Activated B cell treated with CpG ODN at 0.5 μM for 24 hours (primary cell): ENCODE measurements around the gene CLP1. TPM values are rescaled to one million over a fixed set of nuclear protein-coding genes. Genes with fewer than 3 reads are reported as not detected.
A peak's percentile ranks its signal among the peaks of the same experiment; 100 is the strongest.

Source experiments
- ATAC-seq: fragments of 200-7000 bp; cut with Tn5 transposase; one replicate; pipeline ENCODE4 v1.10.0; 2021; ENCODE audit warnings: low read depth, mild to moderate bottlenecking, moderate library complexity
- CTCF ChIA-PET: fragments of 350-600 bp; sonication (Branson Sonifier 250); formaldehyde crosslinking; loops from one replicate; lab custom pipeline; 2021; ENCODE audit warnings: antibody characterized with exemption; lab: Charles Lee
- POLR2A ChIA-PET: fragments of 350-600 bp; sonication (Branson Sonifier 250); formaldehyde crosslinking; loops from one replicate; lab custom pipeline; 2021; ENCODE audit warnings: antibody characterized with exemption; lab: Charles Lee
- DNase-seq: peaks from one replicate; pipeline ENCODE4 v3.0.0; 2022
- H3K27ac Mint-ChIP-seq: one replicate; pipeline ENCODE4 v1.8.0; 2020; ENCODE audit warnings: mixed read lengths
- H3K27me3 Mint-ChIP-seq: one replicate; pipeline ENCODE4 v1.8.0; 2021; ENCODE audit warnings: mixed read lengths
- H3K36me3 Mint-ChIP-seq: one replicate; pipeline ENCODE4 v1.8.0; 2021; ENCODE audit warnings: low read depth, mixed read lengths
- H3K4me1 Mint-ChIP-seq: one replicate; pipeline ENCODE4 v1.8.0; 2021; ENCODE audit warnings: mixed read lengths
- H3K4me3 Mint-ChIP-seq: one replicate; pipeline ENCODE4 v1.8.0; 2020; ENCODE audit warnings: mild to moderate bottlenecking, mixed read lengths
- H3K9me3 Mint-ChIP-seq: one replicate; pipeline ENCODE4 v1.8.0; 2020; ENCODE audit warnings: mixed read lengths
- intact Hi-C: fragments of 100-400 bp; cut with micrococcal nuclease; formaldehyde crosslinking; loops from one replicate; pipeline ENCODE4 v1.15.1; 2024
- total RNA-seq: library from RNA; stranded (reverse); gene quantifications from 2 replicates; pipeline ENCODE4 v1.2.3, GENCODE V29; 2022
- TF ChIP-seq, protein P1 (sequence below): fragments of 200-600 bp; IDR thresholded peaks from one replicate; pipeline ENCODE4 v1.8.0; 2022; ENCODE audit warnings: antibody characterized with exemption, mild to moderate bottlenecking

The CLP1 gene
- total RNA-seq, 1 donor from 2014 or later: 20.4 TPM

GRCh38 chr11:57667117-57667735 lies 9.7 kb downstream of the CLP1 start:
- DNase-seq: peak; percentile 73
- ChIA-PET CTCF (interaction anchor here (0.9 to 1.7 kb wide), 4 partner anchors 9 to 321 kb away, joined by 3 to 8 read pairs (median 4); no protein-coding TSS in a partner anchor), POLR2A (interaction anchor here (0.7 to 2.7 kb wide), 12 partner anchors 9 to 911 kb away, joined by 3 to 16 read pairs (median 5); partner anchors contain the start of genes CLP1, MED19, SELENOH and SSRP1)
- peak overlapping the region; percentile 89 for H3K4me3 Mint-ChIP-seq
- H3K4me1 Mint-ChIP-seq: peaks cover 48% of the 10 kb centered on the region
- TF ChIP-seq, protein P1, sequence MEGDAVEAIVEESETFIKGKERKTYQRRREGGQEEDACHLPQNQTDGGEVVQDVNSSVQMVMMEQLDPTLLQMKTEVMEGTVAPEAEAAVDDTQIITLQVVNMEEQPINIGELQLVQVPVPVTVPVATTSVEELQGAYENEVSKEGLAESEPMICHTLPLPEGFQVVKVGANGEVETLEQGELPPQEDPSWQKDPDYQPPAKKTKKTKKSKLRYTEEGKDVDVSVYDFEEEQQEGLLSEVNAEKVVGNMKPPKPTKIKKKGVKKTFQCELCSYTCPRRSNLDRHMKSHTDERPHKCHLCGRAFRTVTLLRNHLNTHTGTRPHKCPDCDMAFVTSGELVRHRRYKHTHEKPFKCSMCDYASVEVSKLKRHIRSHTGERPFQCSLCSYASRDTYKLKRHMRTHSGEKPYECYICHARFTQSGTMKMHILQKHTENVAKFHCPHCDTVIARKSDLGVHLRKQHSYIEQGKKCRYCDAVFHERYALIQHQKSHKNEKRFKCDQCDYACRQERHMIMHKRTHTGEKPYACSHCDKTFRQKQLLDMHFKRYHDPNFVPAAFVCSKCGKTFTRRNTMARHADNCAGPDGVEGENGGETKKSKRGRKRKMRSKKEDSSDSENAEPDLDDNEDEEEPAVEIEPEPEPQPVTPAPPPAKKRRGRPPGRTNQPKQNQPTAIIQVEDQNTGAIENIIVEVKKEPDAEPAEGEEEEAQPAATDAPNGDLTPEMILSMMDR: no peak
- peak overlapping the region; percentile 99 for H3K27ac Mint-ChIP-seq
- H3K36me3 Mint-ChIP-seq: peaks cover 36% of the 10 kb centered on the region
- H3K27me3 Mint-ChIP-seq: no peaks in the 10 kb centered on the region
- intact Hi-C loops: loop anchor here (1.0 to 10.0 kb wide), 12 partner anchors 10 to 1888 kb away; partner anchors contain the start of genes CLP1, FAM111A, MED19 and SELENOH
- H3K9me3 Mint-ChIP-seq: no peaks in the 10 kb centered on the region
- peak; percentile 74 for ATAC-seq

- Mint-ChIP-seq H3K36me3 (peaks cover 36% of the 10 kb centered on the region), H3K27me3 (no peaks in the 10 kb centered on the region), H3K27ac (peak within 1 kb of the TSS; percentile 99), H3K4me3 (peak within 1 kb of the TSS; percentile 89), H3K9me3 (no peaks in the 10 kb centered on the region), H3K4me1 (peaks cover 49% of the 10 kb centered on the region)
- intact Hi-C loops: loop anchor here (1.0 to 10.0 kb wide), 13 partner anchors 11 to 1887 kb away; partner anchors contain the start of genes CLP1, FAM111A, MED19 and SELENOH
- ChIA-PET CTCF (interaction anchor here (1.0 to 1.7 kb wide), 2 partner anchors 23 to 132 kb away, joined by 3 to 8 read pairs; no protein-coding TSS in a partner anchor), POLR2A (interaction anchor here (0.7 to 2.7 kb wide), 11 partner anchors 10 to 333 kb away, joined by 3 to 16 read pairs (median 6); partner anchors contain the start of genes CLP1, MED19, SELENOH and SSRP1)
- DNase-seq (peak; percentile 97), ATAC-seq (peak; percentile 80)
- TF ChIP-seq, protein P1: no peak
These were observed 10.3 kb downstream of the CLP1 start, which contains the start of gene ZDHHC5 for GRCh38 chr11:57667736-57668433. Gene ZDHHC5, plus strand, starts transcription at chr11:57668114. Its CDS starts 4,977 bp downstream, at chr11:57673091.

GRCh38 chr11:57668434-57668782 lies 10.8 kb downstream of the CLP1 start:
- CTCF ChIA-PET: interaction anchor here (1.0 kb wide), 1 partner anchor 132 kb away, joined by 3 read pairs; no protein-coding TSS in a partner anchor
- Mint-ChIP-seq H3K27ac (peak overlapping the region; percentile 99), H3K27me3 (no peaks in the 10 kb centered on the region), H3K4me3 (peak overlapping the region; percentile 89), H3K4me1 (peaks cover 51% of the 10 kb centered on the region), H3K9me3 (no peaks in the 10 kb centered on the region), H3K36me3 (peaks cover 41% of the 10 kb centered on the region)
- intact Hi-C loops: loop anchor here (2.0 to 10.0 kb wide), 2 partner anchors 14 to 1886 kb away; no protein-coding TSS in a partner anchor
- peak; percentile 3 for ATAC-seq
- POLR2A ChIA-PET: interaction anchor here (1.0 to 2.7 kb wide), 8 partner anchors 11 to 333 kb away, joined by 3 to 16 read pairs (median 6); partner anchors contain the start of genes CLP1, MED19, SELENOH and SSRP1
- no peak for DNase-seq
- TF ChIP-seq, protein P1: no peak

DNA sequence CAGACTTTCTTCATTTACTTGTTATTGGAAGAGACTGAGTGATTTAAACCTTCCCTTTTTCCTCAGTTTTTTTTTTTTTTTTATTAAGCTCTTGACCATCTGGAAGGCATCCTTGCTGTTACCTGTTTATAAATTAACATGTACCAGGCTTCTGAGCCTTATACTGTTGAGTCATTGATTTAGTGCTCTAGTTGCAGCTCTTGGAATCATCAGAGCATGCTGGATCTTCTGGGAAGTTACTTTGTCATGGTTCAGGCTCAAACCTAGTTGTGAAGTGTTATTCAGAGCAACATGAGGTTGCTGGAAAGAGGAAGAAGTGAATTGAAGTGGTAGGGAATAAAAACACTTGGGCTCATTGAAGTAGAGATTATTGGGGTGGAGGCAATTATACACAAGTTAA lies 16.7 kb downstream of the CLP1 start:
- no peak overlapping the region for H3K27ac Mint-ChIP-seq
- H3K9me3 Mint-ChIP-seq: no peaks in the 10 kb centered on the region
- H3K27me3 Mint-ChIP-seq: no peaks in the 10 kb centered on the region
- ChIA-PET POLR2A (interaction anchor here (0.6 to 1.8 kb wide), 2 partner anchors 38 to 68 kb away, joined by 3 to 5 read pairs; partner anchors contain the start of genes MED19 and TMX2), CTCF (no interaction called here)
- H3K4me3 Mint-ChIP-seq: no peak overlapping the region
- H3K4me1 Mint-ChIP-seq: peaks cover 50% of the 10 kb centered on the region
- ATAC-seq (no peak), DNase-seq (no peak)
- TF ChIP-seq, protein P1: no peak
- H3K36me3 Mint-ChIP-seq: peaks cover 70% of the 10 kb centered on the region
- intact Hi-C loops: no loop called here
